GM18867 (cell line): ENCODE results near the gene IFNLR1.

Experiments
- ATAC-seq: cut with Tn5 transposase; IDR thresholded peaks from one replicate; pipeline ENCODE4 v1.9.1; 2021; ENCODE audit warnings: mild to moderate bottlenecking, moderate library complexity; ENCODE audit not compliant: unreplicated experiment

Gene IFNLR1

DNA sequence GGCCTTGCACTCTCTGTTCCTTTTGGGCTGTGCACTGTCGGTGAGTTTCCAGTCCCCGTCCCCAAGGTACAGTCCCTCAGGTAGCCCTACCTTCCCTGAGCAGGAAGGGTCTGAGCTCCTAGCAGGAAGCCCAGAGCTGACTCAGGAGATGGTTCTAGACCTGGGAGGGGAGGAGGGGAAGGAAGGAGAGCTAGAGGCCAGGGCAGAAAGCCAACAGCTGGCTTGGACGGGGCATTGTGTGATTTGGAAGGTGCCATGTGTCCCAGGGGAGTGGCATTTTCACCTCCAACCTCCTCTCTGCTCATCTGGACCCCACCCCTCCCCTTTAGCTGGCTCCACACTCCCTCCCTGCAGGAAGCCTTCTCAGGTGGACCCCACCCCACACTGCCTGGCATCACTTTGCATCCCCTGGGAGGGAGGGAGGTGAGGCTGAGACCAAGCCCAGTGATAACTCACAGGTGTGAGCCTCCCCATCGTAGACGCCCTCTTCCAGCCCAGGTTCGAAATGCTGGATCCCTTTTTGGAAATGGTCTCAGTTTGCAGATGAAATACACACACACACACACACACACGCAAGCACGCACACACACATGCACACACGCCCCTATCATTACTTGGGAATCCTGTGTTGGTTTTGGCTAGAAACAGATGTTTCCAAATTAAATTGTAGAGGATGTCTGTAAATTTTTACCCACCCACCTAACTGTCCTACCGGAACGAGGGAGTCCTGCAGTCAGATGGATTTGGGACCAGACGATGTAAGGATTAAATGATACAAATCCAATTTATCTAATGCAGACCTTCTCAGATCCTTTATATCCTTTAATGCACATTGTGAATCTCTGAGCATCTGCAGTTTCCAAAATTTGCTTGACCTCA lies 19.7 kb upstream of the IFNLR1 start:
- no peak for ATAC-seq

DNA sequence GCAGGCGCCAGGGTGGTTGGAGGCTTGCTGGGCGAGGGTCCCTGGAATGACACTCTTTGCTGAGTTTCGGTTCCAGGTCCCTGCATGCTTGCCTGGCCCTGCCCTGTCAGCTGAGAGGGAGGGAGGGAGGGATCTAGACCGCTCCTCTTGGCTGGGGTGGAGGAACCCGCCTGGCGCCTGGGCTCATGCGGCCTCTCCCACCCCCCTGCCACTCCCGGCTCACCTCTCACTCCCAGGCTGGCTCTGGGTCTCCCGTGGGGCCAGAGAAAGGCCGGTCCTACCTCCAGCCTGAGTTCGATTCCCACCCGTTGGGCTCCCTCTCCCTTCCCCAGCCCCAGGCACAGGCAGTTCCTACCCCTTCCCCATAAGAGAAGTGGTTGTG lies 19.0 kb upstream of the IFNLR1 start:
- no peak for ATAC-seq

DNA sequence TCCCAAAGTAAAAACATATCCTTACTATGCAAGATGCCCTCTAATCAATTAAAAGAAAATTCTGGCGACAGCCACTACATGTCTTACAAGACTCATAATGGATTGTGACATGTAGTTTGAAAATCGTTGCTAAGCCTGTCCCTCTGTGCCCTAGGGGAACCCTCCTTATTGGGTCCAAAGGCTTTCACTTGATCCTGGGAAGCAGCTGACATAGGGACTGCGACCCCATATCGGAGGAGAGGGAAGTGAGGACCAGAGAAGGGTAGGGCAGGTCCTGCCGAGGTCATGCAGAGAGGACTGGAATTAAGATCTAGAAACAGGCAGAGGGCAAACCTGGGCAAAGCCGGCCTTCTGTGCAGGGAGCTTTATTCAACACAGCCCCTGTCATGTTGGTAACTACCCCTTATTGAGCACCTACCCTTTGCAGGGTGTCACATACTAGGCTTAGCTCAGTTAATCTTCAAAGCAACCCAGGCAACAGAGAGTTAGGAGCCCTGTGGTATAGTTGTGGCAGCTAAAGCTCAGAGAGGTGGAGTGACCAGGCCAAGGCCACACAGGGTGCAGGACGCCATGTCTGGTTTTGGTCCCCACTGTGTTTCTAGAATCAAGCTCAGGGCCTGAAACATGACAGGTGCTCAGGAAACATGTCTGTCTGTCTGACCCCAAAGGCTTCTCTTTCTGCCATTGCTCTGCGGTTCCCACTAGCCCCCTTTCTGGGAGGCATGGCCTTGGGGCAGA lies 18.4 kb upstream of the IFNLR1 start:
- no peak for ATAC-seq

DNA sequence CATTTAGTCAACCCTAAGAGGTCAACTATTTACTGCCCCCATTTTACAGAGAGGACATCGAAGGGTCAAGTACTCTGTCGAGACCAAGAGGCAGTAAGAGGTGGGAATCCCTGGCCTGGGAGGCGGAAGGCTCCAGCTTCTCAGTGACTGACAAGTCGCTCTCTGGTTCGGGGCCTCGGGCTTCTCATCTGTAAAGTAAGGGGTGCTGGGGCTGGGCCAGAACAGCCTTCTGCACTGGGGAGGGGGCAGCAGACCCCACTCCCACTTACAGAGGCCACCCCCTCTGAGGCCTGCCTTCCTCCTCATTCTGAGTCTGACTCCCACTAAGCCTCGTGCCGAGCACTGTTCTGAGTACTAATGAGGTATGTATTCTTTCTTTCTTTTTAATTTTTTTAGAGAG lies 17.0 kb upstream of the IFNLR1 start:
- no peak for ATAC-seq

DNA sequence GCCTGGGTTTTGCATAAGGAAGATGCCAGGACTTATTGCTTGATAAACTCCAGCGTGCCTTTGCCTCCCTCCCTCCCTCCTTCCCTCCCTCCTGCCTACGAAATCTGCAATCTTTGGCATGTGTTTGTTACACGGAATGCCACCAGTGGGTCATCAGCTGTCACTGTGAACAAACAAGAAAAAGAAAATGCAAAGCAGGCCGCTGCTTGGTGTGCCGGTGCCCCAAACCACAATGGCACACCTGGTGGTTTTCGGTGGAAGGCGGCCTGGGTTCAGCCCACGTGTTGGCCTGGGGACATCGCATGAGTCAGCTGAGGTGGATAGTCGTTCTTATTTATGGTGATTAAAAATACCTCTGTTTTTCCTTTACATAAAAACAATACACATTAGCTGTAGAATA lies 16.3 kb upstream of the IFNLR1 start:
- peak; percentile 83 for ATAC-seq

DNA sequence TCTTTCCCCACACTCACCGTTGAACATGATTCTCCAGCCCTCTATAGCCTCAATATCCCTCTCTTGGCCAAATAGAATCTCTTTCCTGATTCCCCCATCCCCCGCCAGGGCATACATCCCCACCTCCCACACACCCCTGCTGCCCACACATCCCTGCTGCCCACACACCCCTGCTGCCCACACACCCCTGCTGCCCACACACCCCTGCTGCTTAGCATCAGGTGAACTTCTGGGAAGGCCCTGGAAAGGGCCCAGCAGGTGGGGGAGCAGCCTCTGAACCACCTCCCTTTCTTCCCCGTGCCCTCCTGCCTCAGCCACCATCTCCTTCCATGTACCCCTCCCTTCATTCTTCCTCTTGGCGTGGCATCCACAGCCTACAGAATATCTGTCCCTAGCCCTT lies 15.9 kb upstream of the IFNLR1 start:
- ATAC-seq, result peak; percentile 13

DNA sequence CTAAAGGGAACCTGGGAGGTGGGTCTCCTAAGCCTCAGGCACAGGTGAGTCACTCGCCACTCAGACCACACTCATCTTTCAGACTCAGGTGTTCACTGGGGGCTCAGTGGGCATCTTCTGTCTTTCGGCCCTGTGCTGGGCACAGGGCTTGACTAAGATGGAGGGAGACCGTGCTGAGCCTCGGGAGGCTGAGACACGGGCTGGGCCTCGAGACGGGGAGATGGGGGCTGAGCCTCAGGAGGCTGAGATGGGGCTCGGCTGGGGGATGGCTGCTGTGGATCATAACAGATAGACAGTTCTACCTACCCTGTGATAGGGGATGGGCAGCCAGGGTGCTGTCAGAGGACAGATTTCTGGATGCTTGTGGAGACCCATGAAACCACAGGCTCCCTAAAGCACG lies 15.5 kb upstream of the IFNLR1 start:
- ATAC-seq, result no peak

DNA sequence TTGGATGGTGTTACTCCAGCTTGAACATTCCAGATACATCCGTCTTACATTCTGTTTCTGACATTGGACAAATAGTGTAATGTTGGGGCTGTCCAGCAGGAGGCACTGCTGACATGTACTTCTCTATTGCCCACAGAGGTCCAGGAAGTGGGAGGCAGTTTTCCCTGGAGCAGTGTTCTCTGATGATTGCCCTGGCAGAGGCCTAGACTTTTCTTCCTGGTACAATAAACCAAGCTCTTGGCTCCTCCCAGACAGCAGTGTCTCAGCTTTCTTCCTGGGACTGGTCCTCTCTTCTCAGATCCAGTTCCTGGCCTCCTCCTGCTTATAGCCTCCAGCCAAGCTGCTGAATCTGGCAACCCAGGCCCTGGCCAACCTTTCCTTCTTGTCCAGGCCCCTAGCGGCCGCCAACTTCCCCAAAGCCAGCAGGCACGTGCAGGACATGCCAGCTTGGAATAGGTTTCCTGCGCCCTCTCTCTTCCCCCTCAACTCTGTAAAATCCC lies 14.9 kb upstream of the IFNLR1 start:
- no peak for ATAC-seq

DNA sequence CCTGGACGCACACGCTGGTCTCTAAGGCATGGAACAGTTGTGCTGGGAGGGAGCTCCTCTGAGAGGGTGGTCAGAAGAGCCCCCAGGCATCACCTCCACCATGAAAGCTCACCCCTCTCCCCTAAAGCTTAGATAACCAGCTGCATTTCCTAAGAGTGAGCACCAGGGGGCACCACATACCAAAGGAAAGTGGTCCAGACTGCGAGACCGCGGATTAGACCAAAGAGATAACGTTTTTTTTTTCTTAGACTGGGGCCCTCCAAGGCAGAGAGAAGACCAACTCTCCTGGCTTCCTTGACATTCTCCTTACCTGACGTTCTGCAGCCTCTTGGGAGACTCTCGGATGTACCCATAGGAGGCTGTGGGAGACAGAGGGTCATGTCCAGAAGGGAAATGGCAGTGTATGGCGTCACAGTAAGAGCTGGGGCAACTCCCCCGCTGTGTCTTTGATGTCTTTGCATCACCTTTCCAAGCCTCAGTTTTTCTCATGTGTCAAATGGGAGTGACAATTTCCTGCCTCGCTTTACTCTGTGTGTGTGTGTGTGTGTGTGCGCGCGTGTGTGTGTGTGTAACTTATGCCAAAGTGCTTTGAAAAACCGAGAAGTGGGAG lies 12.3 kb upstream of the IFNLR1 start:
- no peak for ATAC-seq

DNA sequence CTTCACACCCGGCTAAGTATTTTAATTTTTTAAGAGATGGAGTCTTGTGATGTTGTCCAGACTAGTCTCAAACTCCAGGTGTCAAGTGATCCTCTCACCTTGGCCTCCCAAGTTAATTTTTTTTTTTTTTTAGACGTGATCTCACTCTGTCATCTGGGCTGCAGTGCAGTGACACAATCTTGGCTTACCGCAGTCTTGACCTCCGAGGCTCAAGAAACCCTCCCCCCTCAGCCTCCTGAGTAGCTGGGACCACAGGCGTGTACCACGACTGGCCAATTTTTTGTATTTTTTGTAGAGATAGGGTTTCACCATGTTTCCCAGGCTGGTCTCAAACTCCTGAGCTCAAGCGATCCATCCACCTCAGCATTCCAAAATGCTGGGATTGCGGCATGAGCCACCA lies 11.7 kb upstream of the IFNLR1 start:
- no peak for ATAC-seq

DNA sequence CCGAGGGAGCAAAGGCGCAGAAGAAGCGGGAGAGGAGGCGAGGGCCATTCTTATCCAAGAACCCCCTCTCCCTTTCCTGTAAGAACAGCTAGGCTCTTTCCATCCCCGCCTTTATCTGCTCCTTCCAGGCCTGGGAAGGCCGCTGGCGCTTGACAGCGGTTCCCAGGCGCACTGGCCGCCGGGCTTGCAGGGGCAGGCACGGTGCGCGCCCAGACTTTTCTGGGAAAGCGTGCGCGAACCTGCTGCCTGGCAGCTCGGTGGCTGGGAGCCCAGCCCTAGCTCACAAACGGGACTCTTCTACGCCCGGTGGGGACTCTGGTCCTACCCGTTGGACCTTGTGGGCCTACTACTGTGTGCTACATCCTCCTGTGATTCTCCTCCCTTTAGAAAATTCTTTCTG lies 8.8 kb upstream of the IFNLR1 start:
- ATAC-seq, result no peak

DNA sequence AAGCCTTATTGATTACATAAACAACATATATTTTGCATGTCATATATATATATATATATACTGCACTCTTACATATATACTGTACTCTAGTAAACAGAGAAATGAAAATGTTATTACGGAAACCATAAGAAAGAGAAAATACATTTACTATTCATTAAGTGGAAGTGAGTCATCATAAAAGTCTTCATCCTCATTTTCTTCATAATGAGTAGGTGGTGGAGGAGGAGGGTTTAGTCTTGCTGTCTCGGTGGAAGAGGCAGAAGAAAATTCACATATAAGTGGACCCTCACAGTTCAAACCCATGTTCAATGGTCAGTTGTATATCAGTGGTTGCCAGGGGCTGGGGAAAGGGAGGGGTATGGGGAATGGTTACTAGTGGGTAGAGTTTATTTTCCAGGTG lies 8.0 kb upstream of the IFNLR1 start:
- no peak for ATAC-seq

DNA sequence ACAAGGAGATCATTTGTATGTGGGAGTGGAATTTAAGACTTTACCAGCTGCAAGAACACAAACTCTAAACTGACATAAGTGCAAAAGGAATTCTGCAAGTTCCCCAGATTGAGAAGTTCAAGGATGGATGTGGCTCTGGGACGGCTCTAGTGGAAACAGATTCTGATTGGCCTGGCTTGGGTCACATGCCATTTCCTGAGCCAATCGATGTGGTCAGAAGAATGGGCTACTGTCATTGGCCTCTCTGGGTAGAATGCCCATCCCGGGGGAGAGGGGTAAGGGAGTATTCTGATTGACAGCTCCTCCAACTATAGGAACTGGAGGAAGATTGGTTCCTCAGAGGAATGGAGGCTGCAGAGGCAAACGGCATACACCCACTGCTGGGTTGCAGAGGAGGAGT lies 6.0 kb upstream of the IFNLR1 start:
- ATAC-seq, result no peak

DNA sequence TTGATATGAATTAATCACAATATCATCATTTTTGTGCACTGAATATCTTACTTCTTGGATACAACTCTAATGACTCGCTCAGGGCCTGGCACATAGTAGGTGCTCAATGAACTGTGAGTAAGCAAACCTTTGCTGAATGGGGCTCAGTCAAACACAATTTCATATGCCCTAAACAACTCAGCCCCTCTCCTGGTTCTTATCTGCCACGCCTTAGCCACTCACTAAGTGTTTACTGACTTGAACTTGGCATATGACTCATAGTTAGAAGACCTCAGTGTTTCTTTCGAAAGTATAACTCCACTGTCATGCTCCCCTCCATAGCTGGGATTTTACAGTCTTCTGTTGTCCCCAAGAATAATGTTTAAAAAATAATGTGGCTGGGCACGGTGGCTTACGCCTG lies 4.8 kb upstream of the IFNLR1 start:
- ATAC-seq, result peak; percentile 26

DNA sequence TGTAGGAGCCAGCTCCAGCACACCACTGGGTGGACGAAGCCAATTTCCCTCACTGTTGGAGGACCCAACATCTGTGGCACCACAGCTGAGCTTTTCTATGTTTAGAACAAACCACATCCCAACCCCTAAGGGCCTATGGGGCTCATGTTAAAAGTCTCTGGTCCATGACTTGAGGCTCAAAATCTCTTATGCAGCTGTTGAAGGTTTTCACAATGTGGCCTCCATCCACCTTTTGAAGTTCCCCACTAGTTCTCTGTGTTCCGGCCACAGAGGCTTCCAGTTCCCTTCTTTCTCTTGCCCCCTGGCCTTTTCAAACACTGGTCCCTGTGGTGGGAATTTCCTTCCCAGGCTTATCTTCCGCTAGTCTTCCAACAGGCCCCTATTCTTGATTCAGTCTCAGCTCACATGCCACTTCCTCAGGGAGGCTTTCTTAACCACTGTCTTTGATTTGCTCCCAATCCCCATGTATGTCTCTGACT lies 3.9 kb upstream of the IFNLR1 start:
- ATAC-seq, result peak; percentile 40

DNA sequence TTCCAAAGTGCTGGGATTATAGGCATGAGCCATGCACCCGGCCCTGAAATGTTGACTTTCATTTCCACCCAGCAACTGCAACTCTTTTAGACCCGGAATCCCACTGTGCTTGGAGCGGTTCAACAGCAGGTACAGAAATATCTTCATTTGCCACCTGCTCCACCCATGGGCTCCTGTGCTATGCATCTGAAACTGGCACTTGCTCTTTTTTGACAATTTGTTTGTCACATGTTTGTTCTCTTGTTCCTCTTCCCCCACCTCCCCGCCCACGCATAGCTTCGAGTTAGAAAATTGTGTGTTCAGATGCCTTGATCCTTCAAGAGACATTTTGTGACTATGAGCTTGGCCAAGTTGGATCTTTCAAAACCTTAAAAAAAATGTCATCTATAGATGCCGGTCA lies 2.4 kb upstream of the IFNLR1 start:
- peak; percentile 38 for ATAC-seq

DNA sequence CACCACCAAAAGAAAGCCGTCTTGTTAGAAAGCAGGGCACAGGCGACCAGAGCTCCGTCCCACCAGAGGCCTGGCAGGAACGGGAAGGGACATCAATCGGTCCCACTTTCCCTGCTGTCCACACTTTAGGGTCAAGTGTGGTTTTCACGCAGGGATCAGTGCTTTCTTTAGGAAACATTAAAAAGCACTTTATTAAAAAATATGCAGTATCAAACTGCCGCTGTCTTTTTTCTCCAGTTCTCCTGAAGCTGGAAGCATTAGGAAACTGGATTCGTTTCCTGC lies 437 bp downstream of the IFNLR1 start:
- ATAC-seq, result no peak

DNA sequence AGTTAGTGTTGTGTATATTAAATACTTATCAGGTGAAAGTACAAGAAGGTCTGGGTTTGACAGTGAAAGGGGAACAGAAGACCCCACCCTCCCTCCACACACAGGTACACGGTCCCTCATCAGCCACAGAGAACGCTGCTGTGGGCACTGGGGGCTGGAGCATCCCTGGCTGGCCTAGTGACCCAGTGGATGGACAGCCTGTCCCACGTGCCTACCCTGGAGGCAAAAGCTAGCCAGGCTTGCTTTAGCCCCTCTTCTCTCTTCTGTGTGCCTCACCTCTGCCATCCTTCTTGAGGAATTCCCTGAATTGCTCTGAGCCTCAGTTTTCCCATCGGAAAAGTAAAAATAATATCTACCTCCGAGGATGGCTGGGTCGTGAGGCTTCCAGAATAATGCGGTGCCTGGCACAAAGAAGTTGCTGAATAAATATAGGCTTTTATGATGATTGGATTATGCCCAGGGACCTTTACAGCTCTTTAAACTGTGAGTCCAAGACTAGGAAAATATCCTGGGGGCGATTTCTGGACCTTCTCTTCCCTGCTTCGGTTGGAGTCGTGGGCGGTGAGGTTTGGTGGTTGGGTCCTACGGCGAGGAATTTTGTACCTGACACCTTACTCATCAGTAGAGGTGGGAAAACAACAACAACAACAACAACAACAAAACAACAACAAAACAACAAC lies 918 bp downstream of the IFNLR1 start:
- ATAC-seq, result no peak

DNA sequence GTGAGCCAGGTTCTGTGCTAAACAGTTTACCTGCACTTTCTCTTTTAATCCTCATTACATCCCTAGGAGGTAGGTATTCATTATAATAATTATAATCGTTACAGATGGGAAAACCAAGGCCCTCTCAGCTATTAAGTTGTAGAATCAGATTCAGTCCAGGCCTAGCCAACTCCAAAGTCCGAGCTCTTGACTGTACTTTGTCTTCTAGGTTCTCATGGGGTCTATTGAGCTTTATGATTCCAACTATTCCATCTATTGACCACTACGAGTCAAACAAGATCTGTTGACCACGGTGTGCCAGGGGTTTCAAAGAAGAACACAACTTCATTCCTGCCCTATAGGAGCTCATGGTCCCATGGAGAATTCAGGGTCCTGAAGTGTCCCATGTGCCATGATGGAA lies 2.0 kb downstream of the IFNLR1 start:
- ATAC-seq, result no peak

DNA sequence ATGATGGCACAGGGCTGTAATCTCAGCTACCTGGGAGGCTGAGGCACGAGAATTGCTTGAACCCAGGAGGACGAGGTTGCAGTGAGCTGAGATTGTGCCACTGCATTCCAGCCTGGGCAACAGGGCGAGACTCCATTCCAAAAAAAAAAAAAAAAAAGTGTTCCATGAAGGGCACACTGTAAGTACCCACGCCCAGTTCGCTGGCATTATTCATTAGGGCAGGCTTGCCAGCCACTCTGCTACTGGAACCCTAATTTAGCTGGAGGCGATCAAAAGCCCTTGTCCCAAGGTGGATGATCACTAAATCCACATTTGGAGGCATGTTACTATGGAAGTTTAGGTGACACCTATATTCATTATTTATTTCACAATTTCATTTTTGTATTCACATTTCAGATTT lies 5.0 kb downstream of the IFNLR1 start:
- no peak for ATAC-seq

DNA sequence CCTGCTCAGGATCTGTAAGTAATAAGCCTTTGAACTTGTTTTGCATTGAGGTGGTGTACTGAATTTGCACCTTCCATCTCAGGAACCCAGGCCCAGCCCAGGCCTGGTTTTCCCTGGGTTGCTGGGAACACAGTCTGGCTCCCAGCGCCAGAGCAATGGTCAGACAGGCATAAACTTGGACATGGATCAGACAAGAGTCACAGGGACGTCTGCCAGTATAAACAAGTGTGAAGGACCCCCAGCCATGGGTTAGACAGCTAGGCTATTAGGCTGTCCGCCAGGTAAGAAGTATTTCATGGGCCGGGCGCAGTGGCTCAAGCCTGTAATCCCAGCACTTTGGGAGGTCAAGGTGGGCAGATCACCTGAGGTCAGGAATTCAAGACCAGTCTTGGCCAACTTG lies 5.5 kb downstream of the IFNLR1 start:
- no peak for ATAC-seq
